Glutamatergic neuron (in vitro differentiated cells): ENCODE measurements around the gene PPP1R9A. TPM values are rescaled to one million over a fixed set of nuclear protein-coding genes. Genes with fewer than 3 reads are reported as not detected.

Experiments
- DNase-seq: peaks from one replicate; pipeline ENCODE4 v3.0.0; 2022
- H3K27ac Mint-ChIP-seq: one replicate; pipeline ENCODE4 v1.8.0; 2020; ENCODE audit warnings: mild to moderate bottlenecking, mixed read lengths, inconsistent platforms; ENCODE audit not compliant: unreplicated experiment
- H3K27me3 Mint-ChIP-seq: one replicate; pipeline ENCODE4 v1.8.0; 2020; ENCODE audit warnings: mild to moderate bottlenecking, moderate library complexity, mixed read lengths, inconsistent platforms; ENCODE audit not compliant: unreplicated experiment
- H3K36me3 Mint-ChIP-seq: one replicate; pipeline ENCODE4 v1.8.0; 2020; ENCODE audit warnings: mild to moderate bottlenecking, mixed read lengths, inconsistent platforms; ENCODE audit not compliant: unreplicated experiment
- H3K4me1 Mint-ChIP-seq: one replicate; pipeline ENCODE4 v1.8.0; 2020; ENCODE audit warnings: mild to moderate bottlenecking, low read depth, mixed read lengths, inconsistent platforms; ENCODE audit not compliant: unreplicated experiment
- H3K4me3 Mint-ChIP-seq: one replicate; pipeline ENCODE4 v1.8.0; 2020; ENCODE audit warnings: mild to moderate bottlenecking, mixed read lengths, inconsistent platforms; ENCODE audit not compliant: unreplicated experiment
- H3K9me3 Mint-ChIP-seq: one replicate; pipeline ENCODE4 v1.8.0; 2020; ENCODE audit warnings: mild to moderate bottlenecking, moderate library complexity, mixed read lengths, inconsistent platforms; ENCODE audit not compliant: unreplicated experiment
- CTCF ChIP-seq: fragments of 200-600 bp; sonication (generic); IDR thresholded peaks from one replicate; pipeline ENCODE4 v1.5.0; 2021; ENCODE audit not compliant: partially characterized antibody, unreplicated experiment
- total RNA-seq: library from RNA; stranded (reverse); fragmentation: NEBNext Ultra II Directional; extraction: Animal tissue kit (Norgen Biotek cat#: 25700); gene quantifications from one replicate; pipeline ENCODE4 v1.2.1, GENCODE V29; 2021; ENCODE audit not compliant: unreplicated experiment

The PPP1R9A gene
- total RNA-seq, 1 donor from 2014 or later: 14.7 TPM

- TF ChIP-seq CTCF: no peak
- Mint-ChIP-seq H3K9me3 (no peaks in the 10 kb centered on the region), H3K4me3 (no peak overlapping the region), H3K27ac (no peak overlapping the region), H3K4me1 (no peaks in the 10 kb centered on the region), H3K36me3 (no peaks in the 10 kb centered on the region), H3K27me3 (no peaks in the 10 kb centered on the region)
- no peak for DNase-seq
Observed at GRCh38 chr7:94921911-94922310, 14.5 kb downstream of the PPP1R9A start.

GRCh38 chr7:94922457-94922856 is 15.1 kb downstream of the PPP1R9A start:
- H3K27me3 Mint-ChIP-seq: no peaks in the 10 kb centered on the region
- DNase-seq: no peak
- H3K36me3 Mint-ChIP-seq: no peaks in the 10 kb centered on the region
- H3K4me1 Mint-ChIP-seq: no peaks in the 10 kb centered on the region
- no peaks in the 10 kb centered on the region for H3K9me3 Mint-ChIP-seq
- H3K4me3 Mint-ChIP-seq: no peak overlapping the region
- no peak for TF ChIP-seq CTCF
- no peak overlapping the region for H3K27ac Mint-ChIP-seq

DNA sequence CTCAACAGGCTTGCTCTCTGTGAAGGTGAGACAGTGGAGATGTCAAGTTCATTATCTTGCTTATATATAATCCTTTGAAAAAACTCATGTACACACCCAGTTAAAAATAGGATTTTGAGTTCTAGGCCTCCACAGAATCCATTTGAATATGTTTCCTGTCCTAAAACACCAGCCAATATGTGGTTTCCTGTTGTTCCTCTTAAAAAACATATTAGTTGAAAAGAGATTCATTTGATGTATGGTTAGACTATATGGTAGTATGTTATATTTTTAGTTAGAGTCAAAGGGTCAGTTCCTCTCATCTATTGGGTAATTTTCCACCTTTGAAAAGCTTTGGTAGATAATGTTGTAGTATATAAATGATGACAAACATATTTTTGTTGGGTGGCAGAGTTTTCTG is 16.0 kb downstream of the PPP1R9A start:
- no peaks in the 10 kb centered on the region for H3K9me3 Mint-ChIP-seq
- no peaks in the 10 kb centered on the region for H3K27me3 Mint-ChIP-seq
- no peaks in the 10 kb centered on the region for H3K36me3 Mint-ChIP-seq
- H3K4me3 Mint-ChIP-seq: no peak overlapping the region
- H3K27ac Mint-ChIP-seq: no peak overlapping the region
- H3K4me1 Mint-ChIP-seq: no peaks in the 10 kb centered on the region
- no peak for TF ChIP-seq CTCF
- no peak for DNase-seq

DNA sequence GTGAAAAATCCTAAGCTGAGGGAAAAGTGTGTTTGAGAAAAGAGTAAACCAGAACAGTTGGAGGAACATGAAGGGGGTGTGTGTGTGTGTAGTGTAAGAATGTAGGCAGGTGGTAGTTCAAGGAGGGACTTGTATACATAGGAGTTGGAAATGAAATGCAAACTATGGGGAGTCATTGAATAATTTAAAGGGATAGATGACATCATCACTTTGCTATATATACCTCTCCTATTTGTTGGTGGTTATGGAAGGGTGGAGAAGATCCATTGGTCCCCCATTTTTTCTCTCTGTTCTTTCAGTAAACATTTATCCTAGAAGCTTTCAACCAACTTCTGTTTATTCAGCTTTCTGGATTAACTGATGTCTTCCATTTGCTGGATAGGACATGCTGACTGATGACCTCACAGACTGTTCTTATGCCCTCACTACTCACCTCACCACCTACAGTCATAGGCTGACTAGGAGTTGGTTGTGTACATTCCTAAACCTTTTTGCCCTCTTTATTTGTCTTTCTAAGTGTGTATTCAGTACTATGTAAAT is 20.8 kb downstream of the PPP1R9A start:
- no peaks in the 10 kb centered on the region for H3K9me3 Mint-ChIP-seq
- H3K36me3 Mint-ChIP-seq: no peaks in the 10 kb centered on the region
- no peak for DNase-seq
- no peaks in the 10 kb centered on the region for H3K4me1 Mint-ChIP-seq
- no peak for TF ChIP-seq CTCF
- H3K27ac Mint-ChIP-seq: no peak overlapping the region
- no peak overlapping the region for H3K4me3 Mint-ChIP-seq
- H3K27me3 Mint-ChIP-seq: no peaks in the 10 kb centered on the region

GRCh38 chr7:94933256-94933990 is 26.0 kb downstream of the PPP1R9A start:
- H3K36me3 Mint-ChIP-seq: no peaks in the 10 kb centered on the region
- no peak overlapping the region for H3K4me3 Mint-ChIP-seq
- no peak for TF ChIP-seq CTCF
- H3K27ac Mint-ChIP-seq: no peak overlapping the region
- no peak for DNase-seq
- no peaks in the 10 kb centered on the region for H3K9me3 Mint-ChIP-seq
- H3K27me3 Mint-ChIP-seq: no peaks in the 10 kb centered on the region
- H3K4me1 Mint-ChIP-seq: no peaks in the 10 kb centered on the region
